HG02571 (cell line): Measurements from ENCODE around the gene ANKRD50.

Experiments used
- ATAC-seq: cut with Tn5 transposase; IDR thresholded peaks from one replicate; pipeline ENCODE4 v1.9.1; 2021; ENCODE audit warnings: mild to moderate bottlenecking, moderate library complexity; ENCODE audit not compliant: unreplicated experiment

The ANKRD50 gene

GRCh38 chr4:124637321-124637720, 75.2 kb downstream of the ANKRD50 start:
- ATAC-seq, result no peak

- ATAC-seq, result no peak
Observed at GRCh38 chr4:124636788-124637187, 75.7 kb downstream of the ANKRD50 start.

GRCh38 chr4:124635331-124635730, 77.2 kb downstream of the ANKRD50 start:
- no peak for ATAC-seq

- no peak for ATAC-seq
Observed at GRCh38 chr4:124633285-124633941, 79.1 kb downstream of the ANKRD50 start.

- ATAC-seq, result no peak
Observed at GRCh38 chr4:124632439-124632838, 80.1 kb downstream of the ANKRD50 start.

- ATAC-seq, result no peak
Observed at GRCh38 chr4:124631760-124632159, 80.8 kb downstream of the ANKRD50 start.

- ATAC-seq, result no peak
Observed at GRCh38 chr4:124629681-124630080, 82.9 kb downstream of the ANKRD50 start.
